Stimulated activated CD8-positive, alpha-beta memory T cell treated with anti-CD3 and anti-CD28 coated beads, Interleukin-7, amount 100 ng/mL, for 1 hour (primary cell): Measurements from ENCODE around the gene GRM7.

Experiments
- DNase-seq, 2 donors: peaks; one replicate each; pipeline ENCODE4 v3.0.0-alpha.2; 2020; ENCODE audit warnings: low read depth in 2 of 2

The GRM7 gene

DNA sequence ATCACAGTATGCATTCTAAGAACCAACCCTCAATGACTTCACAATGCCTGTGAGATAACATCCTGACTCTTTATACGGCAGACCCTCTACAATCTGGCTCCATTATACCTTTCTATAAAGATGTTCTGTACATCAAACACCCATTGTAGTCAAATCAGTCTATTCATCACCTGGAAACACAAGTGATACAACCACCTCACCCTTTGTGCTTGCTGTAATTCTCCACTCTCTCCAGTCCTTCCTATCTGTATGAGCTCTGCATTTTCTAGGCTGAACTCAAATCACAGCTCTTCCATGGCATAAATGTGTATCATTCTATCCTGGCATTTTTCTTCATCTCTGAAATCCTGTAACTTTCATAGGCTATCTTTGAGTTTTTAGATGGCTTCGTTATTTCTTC, 539.4 kb downstream of the GRM7 start:
- DNase-seq: no peak

DNA sequence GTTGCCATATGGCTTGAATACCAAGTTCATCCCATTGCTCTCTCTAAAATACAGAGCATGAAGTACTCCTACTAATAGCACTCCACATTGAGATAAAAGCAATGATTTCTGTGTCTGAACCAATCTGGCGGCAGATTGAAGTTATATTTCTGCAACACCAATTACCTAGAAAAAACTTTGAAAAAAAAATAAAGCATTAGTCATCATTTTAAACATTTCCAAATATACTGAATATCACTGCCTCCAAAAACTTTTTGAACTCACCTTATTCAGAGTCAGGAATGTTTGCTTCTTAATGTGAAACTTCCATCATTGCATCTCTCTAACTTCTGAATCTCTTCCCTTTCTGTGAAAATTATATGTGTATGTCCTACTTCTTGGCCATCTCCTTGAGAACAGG, 540.5 kb downstream of the GRM7 start:
- DNase-seq: no peak

DNA sequence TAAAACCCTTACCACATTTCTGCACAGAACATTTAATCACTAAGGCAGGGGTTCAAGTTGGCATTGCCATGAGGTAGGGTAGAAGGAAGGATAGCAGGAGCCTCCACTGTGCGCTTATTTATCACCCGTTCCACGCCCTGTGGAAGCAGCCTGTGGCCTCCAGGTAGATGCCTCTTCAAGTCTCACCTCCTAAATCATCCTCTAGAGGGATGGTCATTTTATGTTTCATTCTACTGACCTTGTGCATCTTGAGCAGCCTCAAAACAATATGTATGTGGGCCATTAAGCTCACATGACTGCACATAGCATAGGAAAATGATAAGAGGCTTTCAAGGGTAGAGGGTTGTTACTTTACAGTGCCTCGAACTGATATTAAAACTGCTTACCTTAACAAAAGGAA, 546.2 kb downstream of the GRM7 start:
- no peak for DNase-seq

DNA sequence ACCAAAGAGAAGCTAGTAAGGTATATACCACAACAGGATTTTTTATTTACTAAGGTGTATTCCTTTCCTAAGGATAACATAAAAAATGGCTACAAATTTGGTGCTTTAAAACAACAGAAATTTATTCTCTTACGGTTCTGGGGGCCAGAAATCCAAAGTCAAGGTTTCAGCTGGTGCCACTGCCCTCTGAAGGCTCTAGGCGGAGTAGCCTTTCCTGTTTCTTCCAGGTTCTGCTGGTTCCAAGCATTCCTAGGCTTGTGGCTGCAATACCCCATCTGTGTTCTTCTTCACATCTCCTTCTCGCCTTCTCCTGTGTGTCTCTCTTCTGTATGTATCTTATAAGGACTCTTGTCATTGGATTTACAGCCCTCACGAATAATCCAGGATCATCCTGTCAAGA, 549.9 kb downstream of the GRM7 start:
- no peak for DNase-seq

DNA sequence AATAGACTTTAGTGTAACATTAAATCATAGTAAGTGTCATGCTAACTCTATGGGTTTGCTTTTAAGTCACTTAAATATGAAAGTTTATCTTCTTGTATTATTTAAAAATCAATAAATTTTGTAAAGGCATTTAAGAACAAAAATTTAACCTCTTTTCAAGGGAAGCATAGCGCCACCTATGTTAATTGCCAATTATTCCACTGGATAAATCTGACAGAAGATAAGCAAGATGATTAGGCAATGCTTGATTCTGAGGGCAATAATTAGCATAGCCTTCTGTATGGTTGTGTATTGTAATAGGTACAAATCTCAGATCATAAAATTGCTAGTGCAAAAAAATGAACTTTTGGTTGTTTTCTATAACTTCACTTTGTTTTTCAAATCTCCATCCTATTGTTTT, 560.1 kb downstream of the GRM7 start:
- no peak for DNase-seq

DNA sequence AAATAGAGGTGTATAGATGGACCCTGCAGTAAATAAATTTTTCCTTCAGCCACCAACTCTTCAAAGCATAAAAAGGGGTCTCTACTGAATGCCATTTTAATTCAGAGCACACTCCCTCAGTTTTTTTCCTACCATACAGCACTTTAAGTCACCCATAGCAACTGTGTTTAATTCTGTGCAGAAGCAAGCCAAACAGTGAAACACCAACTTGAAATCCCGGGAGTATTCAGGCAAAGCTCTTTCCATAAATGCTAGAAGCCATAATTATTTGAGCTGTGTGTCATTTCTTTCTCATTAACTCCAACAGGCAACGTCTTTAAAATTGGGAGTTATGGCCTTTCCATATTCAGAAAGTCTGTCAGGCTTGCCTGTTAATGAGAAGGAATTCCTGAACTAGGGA, 562.1 kb downstream of the GRM7 start:
- DNase-seq: no peak

DNA sequence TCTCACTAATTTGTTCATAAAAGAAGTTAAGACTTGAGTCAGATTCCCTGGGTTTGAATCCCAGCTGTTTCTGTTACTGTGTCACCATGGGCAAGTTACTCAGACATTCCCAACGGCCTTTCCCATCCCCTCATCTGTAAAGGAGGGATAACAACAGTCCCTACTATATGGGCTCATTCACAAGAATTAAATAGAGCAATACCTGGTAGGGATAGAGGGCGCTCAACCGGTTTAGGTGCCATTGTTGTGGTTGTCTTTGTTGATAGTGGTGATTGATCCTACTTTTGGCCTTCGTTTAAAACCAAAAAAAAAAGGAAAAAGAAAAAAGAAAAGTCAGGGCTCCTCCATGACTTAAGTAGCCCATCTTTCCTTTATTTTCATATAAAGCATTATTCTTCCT, 563.1 kb downstream of the GRM7 start:
- DNase-seq: no peak

DNA sequence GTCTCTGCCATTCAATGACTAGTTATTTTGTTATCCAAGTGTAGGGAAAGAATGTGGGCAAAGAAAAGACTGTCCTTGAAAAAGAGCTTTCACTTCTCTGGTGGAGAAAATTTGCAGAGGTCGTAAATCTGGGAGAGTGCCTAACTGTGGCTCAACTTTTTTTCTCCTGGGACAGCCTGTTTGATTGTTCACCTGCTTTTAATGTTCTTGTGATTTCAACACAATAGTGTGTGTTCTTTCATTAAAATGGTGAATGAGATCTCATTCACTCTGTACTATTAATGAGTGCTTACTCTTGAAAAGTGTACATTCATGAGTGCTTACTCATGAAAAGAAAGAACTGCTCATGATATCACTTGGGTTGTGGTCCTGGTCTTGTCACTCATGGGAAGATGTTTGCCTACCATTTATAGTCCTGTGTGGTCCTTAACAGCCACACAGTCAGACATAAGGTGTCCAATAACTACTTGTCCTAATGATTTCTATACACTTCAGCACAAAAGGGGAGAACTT, 567.3 kb downstream of the GRM7 start:
- DNase-seq: no peak

DNA sequence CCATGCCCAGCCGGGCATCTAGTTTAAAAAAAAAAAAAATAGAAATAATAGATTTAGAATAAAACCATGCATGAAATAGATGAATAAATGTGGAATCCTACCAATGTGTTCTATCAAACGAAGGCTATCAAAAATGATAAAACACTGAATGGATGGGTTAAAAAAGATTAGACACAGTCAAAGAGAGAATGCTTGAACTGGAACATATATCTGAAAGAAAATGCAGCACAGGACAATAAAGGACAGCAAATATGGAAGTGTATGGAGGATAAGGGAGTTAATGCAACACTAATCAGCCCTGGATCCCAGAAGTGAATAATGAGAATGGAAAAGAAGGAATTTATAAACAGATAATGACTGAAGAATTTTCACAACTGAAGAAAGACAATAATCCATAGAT, 571.7 kb downstream of the GRM7 start:
- DNase-seq: no peak

DNA sequence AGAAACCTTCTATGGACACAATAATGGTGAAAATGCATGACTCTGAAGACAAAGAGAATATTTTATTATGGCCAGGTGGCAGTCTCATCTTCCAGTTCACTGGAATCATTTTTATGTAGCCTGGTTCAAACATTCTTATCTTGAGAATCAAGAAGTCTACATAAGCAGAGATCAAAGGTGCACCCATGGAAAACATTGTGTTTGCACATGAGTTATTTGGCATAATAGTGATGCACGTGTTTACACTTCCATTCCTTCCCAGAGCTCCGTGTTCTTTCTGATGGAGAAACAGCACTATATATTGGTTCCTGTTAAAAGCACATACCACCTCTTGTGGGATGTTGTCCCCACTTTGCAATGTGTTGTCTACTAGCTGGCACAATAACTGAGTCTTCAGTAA, 572.2 kb downstream of the GRM7 start:
- DNase-seq: no peak

DNA sequence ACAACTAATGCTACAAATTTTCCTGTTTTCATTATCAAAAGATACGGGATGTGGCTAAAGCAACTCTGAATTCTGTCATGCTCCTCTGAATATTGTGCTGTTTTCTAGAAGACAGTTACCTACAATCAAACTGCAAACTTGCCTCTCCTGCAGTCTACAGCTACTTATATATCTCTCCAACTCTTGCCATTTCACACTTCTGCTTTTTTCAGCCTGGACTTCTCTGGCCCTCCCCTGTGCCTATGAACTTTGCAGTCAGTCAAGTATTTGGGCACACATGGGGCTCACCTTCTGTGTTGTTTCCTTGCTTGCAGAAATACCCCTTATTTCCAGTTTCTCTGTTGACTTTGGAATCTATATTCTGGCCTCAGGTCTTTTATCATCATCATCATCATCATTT, 575.6 kb downstream of the GRM7 start:
- DNase-seq: no peak

DNA sequence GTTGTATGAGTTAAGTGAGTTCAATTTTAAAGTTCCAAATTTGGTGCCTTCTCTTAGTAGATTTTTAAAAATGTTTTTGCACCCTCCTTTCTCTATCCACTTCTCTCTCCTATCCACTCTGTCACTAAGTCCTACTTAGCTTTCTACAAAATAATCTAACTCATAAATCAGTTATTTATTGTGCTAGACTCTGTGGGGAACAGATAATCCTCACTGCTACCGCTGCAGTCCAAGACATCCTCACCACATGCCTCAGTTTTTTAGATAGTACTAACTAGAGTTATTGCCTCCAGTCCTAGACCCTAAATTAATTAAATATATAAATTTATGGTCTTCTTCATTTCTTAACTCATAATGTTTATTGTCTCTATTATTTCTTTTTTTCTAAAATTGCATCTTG, 576.3 kb downstream of the GRM7 start:
- DNase-seq: no peak

DNA sequence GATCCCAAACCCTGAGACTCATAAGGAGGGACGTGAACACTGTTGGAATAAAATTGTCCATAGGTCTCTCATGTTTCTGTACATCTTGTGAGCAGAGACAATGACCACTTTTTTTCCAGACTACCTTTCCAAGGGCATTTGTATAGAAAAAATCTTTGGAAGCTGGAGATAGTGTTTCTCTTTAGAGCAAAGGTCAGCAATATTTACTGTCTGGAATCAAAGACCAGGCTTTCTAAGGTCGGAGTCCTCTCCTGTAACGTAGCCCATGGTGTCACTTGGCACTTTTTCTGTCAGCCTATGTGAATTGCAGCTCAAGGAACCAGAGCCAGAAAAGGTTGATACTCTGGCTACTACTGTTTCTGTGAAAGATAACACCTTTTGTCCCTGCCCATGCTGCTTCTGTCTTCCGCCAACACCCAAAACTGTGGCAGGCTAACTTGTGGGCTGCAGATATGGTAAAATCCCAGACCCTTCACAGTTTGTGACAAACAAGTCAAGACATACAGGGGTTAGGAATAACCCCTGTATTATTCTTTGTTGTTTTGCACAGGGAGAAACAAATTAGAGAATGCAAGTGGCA, 578.3 kb downstream of the GRM7 start:
- DNase-seq: no peak

DNA sequence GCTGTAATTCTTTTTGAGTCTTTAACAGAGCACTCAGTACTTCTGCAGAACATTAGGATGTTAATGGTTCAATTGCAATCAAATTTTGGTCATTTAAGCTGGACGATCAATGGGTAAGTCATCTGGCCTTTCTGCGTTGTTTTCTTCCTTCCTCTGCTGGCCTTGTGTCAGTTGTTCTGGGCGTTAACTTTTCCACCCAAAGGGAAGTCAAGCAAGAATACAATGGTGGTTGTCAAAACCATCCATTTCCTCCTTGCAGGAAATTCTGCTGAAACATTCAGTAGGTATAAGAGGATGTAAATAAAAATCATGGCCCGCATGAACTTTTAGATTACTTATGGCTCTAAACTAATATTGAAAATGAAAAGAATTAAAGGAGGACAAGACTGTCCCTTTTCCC, 584.0 kb downstream of the GRM7 start:
- no peak for DNase-seq

DNA sequence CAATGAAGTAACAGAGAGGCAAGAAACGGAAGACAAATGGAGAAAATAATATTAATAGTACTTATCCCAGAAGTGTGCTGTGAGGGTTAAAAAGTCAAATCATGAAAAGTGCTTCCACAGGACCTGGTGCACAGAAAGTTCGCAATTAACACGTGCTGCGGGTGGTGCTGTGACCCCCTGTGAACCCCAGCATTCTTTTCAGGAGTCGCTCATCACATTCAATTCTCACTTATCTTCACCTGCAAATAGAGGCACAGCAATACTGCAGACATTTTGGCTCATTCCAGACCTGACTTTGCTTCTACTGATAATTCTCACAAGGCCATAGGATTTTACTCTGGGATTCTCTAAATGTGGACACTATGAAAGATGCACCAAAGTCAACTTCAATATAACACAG, 584.4 kb downstream of the GRM7 start:
- no peak for DNase-seq

DNA sequence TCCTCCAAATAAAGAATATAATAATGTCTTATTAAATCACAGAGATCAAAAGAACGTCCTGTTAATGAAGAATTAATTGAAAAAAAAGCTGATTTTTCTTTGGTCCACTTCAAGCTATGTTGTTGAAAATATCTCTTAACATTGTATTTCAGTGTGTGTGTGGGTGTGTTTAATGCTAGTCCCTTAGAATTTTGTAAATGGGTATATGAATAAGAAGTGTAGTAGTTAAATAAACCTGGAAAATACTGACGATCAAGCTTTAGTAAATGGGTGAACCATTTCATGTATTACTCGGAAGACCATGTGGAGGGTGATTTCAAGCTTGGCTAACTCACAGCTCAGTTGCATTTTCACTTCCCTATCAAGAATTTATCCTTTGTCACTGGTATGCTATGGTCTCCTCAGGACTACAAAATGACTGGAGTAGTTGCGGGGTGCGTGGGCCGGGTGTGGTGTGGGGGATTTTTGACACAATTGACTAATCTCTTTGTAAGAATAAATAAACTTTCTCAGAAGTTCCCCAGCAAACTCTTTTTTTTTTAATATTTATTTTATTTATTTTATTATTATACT, 586.4 kb downstream of the GRM7 start:
- DNase-seq: no peak

DNA sequence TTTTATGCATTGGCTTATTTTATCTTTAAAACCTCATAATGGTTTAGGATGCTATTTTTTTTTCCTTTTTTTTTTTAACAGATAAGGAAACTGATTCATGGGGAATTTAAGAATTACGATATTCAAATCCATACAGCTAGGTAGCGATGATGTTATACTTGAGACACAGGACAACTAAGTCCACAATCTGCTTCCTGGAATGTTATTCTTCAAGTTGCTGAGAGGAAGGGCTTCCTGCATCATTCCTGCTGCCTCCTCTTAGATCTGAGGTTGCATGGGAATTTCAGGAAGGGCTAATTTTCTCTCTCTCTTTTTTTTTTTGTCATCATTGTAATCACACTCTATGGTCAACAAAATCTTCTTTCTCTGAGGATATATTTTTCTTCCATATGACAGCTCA, 595.5 kb downstream of the GRM7 start:
- no peak for DNase-seq

DNA sequence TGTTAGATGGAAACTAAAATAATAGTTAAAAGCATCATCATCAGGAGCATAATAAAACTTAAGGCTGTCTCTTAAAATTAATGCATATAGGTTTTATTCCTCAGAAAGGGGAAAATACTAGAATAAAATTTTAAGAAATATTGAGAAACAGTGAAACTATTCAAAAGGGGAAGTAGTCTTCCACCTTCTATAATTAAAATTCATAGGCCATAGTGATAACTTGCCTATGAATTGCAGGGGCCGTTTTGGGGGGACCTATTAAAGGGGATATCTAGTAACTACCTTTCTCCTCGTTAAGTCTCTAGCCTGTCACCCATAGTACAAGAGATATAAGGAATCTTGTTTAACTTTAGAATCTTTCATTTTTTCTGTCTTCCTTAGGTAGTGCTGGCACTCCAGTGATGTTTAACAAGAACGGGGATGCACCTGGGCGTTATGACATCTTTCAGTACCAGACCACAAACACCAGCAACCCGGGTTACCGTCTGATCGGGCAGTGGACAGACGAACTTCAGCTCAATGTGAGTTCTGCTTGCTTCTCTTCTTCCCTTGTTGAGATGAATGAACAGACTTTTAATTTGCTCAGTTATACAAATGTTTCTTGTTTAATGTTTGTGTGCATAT, 600.4 kb downstream of the GRM7 start:
- DNase-seq: no peak

DNA sequence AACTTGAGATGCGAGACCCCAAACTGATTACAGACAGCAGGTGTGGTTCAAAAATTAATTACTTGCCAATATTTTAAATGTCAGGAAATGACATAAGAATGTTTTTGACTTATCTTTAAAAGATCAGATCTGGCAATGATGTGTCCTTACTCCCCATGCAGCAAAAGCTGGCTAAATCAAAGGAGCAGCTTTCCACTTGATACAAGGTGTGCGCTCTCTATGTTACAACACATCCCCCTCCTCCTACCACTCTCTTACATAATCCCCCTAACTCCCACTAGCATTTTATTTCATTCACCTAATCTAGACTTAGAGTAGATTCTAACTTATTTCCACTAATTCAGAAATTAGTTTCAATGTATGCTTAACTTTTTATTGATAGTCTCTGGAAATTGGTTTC, 609.0 kb downstream of the GRM7 start:
- no peak for DNase-seq

DNA sequence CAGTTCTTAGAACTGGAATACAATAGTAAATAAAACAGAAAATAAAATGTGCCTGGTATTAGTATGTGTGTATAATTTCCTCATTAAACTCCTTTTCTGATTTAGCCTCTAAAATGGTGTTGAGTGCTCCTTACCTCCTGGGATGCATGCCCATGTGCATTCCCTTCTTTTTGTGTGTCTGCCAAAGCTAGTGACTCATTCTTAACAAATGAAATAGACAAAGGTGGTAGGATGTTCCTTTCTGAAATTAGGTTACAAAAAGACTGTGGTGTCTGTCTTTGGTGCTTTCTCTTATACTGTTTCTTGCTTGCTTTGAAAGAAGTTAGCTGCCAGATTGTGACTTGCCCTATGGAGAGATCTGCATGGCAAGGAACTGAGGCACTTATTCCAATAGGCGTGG, 623.7 kb downstream of the GRM7 start:
- no peak for DNase-seq

DNA sequence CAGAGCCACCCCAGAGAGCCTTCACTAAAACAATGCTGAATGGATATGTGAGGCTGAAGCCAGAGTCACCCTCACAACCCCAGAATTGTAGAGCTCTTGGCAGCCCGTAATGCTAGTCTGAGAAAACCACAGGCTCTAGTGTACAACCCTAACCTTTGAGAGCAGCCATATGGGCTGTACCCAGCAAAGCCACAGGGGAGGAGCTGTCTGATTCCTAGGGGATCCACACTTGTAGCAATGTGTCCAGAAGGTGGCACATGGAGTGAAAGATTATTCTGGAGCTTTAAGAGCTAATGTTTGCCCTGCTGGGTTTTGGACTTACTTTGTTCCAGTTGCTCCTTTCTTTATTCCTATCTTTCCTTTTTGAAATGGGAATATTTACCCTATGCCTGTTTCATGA, 626.8 kb downstream of the GRM7 start:
- no peak for DNase-seq

DNA sequence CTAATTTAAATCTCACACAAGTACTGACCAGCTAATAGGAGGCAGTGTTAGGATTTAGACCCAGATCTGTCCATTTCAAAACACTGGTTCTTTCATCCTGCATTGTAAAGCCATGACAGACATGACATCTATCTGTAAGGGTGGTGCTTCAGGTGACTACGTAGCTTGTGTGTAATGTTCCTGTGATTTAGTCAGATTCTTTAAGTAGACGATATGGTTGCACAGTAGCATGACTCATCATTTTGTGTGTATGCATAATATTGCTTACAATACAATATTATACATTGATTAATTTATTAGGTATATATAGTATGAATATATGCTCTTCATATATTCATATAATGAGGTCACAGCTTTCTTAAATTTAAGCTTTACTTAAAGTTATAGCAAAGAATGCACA, 628.5 kb downstream of the GRM7 start:
- DNase-seq: no peak

DNA sequence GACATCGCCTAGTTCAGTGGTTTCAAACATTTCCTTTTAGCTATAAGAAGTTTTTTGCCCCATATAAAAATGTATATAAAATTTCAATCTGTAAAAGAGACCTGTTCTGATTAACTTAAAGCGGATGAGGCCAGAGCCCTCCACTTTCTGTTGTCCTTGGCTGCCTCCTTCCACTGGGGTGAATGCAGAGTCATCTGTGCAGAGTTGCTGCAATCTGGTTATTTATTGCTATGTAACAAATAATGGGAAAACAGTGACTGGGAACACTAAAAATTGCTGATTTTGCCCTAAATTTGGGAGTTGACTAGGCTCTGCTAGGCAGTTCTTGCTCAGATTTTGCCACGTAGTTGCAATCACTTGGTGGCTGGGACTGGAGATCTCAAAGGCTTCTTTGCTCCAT, 637.8 kb downstream of the GRM7 start:
- no peak for DNase-seq

DNA sequence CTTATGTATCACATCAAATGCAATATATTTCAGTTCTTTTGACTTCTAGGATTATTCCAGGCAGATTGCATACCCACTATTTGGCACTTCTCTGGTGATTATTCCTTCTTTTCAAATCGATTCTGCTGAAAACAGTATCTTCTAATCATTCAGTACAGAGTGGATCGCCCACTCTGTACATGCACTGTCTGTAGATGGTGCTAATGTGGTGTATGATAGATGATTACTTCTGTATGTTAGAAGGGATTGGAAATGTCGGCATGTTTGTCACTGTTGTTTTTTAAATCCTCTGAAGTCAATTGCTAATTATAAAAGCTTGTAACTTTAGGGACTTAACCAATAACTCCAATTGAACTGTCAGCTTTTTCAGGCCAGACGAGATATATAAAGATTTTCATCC, 642.5 kb downstream of the GRM7 start:
- DNase-seq: no peak
